Mucosa of stomach (tissue), 1 donor: ENCODE data around the gene CPXM1.
A peak's percentile ranks its signal among the peaks of the same experiment; 100 is the strongest.

Experiments
- H3K27me3 ChIP-seq: one replicate; pipeline ENCODE4 v1.7.0; 2013; ENCODE audit warnings: mild to moderate bottlenecking, low read length; ENCODE audit not compliant: control insufficient read depth, insufficient read depth
- H3K36me3 ChIP-seq: one replicate; pipeline ENCODE4 v1.7.0; 2013; ENCODE audit warnings: low read length; ENCODE audit not compliant: control insufficient read depth, insufficient read depth
- H3K4me1 ChIP-seq: one replicate; pipeline ENCODE4 v1.7.0; 2013; ENCODE audit warnings: mild to moderate bottlenecking, low read length; ENCODE audit not compliant: control insufficient read depth, insufficient read depth
- H3K4me3 ChIP-seq: one replicate; pipeline ENCODE4 v1.7.0; 2013; ENCODE audit warnings: low read length
- H3K9ac ChIP-seq: one replicate; pipeline ENCODE4 v1.7.0; 2013; ENCODE audit warnings: mild to moderate bottlenecking, low read length, moderate library complexity
- H3K9me3 ChIP-seq: one replicate; pipeline ENCODE4 v1.7.0; 2013; ENCODE audit warnings: mild to moderate bottlenecking, low read length, moderate library complexity; ENCODE audit not compliant: control insufficient read depth
- donor health status: Pancreatic carcinoma.

CPXM1 gene

DNA sequence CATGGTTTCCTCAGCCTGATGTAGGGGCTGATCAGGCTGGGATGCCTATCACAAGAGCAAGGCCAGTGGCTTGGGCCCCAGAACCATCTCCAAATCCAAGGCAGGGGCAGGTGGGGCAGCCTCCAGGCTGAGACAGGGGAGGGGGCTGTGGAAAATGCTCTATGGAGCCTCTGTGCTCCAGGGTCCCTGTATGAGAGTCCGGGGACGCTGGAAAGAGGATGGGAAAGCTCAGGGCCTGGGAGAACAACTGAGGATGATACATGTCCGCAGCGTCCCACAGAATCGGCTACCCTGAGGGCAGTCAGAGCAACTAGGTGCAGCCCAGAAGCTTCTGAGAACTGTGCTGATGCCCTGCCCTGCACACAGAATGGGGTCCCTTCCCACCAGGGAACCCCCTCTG, 43.4 kb downstream of the CPXM1 start:
- H3K4me1 ChIP-seq: peaks cover 15% of the 10 kb centered on the region
- no peaks in the 10 kb centered on the region for H3K36me3 ChIP-seq
- H3K4me3 ChIP-seq: no peak overlapping the region
- H3K9me3 ChIP-seq: no peaks in the 10 kb centered on the region
- peaks cover 40% of the 10 kb centered on the region for H3K27me3 ChIP-seq
- no peak overlapping the region for H3K9ac ChIP-seq

DNA sequence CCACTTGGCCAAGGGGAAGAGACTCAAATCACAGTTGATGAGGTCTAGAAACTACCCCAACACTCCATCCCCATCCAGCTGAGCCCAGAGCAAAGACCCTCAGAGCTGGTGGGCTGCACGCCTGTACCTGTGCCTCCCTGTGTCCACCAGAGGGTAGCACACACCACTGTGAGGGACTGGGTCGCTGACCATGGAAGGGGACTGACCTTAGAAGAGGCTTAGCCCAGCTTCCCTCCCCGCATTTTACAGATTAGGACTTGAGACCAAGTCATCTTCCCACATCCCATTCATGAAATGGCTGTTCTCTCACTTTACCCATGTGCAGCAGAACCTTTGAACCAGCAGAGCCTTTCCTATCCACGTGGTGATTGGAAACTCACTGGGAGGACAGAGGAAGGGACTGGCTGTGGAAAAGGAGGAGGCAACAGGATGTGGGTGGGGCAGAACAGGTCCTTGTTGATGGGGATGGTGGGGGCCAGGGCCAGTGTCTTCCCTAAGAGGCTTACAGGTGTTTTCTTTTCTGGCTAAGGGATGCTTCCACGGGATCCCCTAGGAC, 44.3 kb downstream of the CPXM1 start:
- Histone ChIP-seq H3K9ac (no peak overlapping the region), H3K27me3 (peaks cover 40% of the 10 kb centered on the region), H3K4me1 (peaks cover 17% of the 10 kb centered on the region), H3K9me3 (no peaks in the 10 kb centered on the region), H3K4me3 (no peak overlapping the region), H3K36me3 (no peaks in the 10 kb centered on the region)

DNA sequence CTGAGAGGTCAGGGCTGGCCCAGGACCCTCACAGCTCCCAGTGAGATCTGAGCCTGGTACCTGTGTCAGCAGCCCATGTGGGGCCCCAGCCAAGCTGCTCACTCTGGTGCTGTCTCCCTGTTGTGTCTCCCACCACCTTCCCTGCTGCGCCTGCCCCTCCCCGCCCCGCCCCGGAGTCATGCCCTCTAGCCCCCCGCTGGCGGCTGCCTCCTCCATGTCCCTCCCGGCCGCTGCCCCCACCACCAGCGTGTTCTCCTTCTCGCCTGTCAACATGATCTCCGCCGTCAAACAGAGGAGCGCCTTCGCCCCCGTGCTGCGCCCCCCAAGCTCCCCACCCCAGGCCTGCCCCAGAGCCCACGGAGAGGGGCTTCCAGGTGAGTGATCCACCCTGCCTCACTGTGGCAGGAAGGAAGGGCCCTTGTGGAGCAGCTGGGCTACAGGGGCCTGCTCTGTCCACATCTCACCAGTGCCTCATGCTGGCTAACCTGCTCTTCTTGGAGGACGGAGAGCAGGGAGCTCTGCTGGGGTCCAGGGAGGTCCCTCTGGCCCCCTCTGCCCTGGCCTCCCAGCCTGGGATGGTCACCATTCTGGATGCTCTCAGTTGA, 44.9 kb downstream of the CPXM1 start:
- Histone ChIP-seq H3K9me3 (no peaks in the 10 kb centered on the region), H3K9ac (no peak overlapping the region), H3K4me3 (no peak overlapping the region), H3K4me1 (peaks cover 23% of the 10 kb centered on the region), H3K36me3 (no peaks in the 10 kb centered on the region), H3K27me3 (peaks cover 40% of the 10 kb centered on the region)

DNA sequence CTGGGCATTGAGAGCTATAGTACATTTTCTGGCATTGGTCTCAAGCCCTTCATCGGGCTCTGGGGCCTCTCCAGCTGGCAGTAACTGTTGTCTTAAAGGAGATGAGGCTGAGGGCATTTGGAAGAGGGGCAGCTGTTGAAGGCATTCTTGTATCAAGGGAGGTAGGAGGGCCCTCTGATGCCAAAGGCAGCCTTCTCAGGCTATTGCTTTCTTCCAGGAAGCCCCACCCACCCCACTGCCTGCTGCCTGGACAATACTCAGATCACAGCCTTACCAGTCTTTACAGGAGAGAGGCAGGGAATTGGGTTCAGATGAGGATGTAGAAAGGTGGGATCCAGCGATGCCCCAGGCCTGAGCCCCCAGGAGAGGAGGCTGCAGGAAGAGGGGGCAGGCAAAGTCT, 46.0 kb downstream of the CPXM1 start:
- peaks cover 26% of the 10 kb centered on the region for H3K4me1 ChIP-seq
- H3K9ac ChIP-seq: no peak overlapping the region
- H3K9me3 ChIP-seq: no peaks in the 10 kb centered on the region
- no peak overlapping the region for H3K4me3 ChIP-seq
- peaks cover 40% of the 10 kb centered on the region for H3K27me3 ChIP-seq
- no peaks in the 10 kb centered on the region for H3K36me3 ChIP-seq

GRCh38 chr20:2753461-2754040, 46.9 kb downstream of the CPXM1 start:
- peaks cover 26% of the 10 kb centered on the region for H3K4me1 ChIP-seq
- peaks cover 33% of the 10 kb centered on the region for H3K27me3 ChIP-seq
- no peak overlapping the region for H3K9ac ChIP-seq
- H3K9me3 ChIP-seq: no peaks in the 10 kb centered on the region
- no peak overlapping the region for H3K4me3 ChIP-seq
- H3K36me3 ChIP-seq: no peaks in the 10 kb centered on the region

DNA sequence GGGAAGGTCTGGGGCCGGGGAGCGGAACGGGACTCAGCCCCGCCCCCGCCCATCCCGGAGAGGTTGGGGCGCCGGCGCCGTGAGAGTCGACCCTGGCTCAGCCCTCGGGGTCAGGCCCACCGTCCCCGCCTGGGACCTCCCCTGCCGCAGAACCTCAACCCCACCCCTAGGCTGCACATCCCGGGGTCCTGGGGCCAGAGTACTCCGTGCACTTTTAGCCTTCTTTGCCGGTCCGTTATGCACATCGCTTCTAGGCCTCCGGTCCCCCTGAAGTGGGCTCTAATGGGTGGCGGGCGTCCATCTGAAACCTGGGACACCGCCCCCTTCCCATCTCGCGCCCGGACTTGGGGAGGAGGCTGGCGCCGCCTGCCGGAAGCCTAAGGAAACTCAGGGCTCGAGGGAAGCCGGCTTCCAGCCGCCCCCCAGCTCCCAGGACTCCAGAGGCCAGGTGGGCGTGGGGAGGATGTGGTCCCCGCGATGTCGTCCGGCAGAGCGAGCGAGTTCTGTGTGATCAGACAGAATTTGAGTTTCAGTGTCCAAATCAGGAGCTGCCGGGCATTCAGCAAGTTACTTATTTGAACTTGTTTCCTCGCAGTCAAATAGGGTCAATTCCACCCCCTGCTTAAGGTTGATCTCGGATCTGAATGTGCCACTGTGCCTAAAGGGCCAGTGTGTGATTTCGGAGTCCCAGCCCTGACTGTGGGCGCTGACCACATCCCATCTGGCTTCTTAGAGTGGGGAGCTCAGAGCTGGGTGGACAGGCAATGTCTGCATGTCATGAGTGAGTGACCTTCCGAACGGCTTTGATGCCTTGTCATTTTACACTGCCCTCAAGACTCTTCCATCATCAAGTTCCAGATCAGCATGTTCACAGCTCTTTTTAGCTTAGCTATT, 47.6 kb downstream of the CPXM1 start:
- Histone ChIP-seq H3K4me1 (peaks cover 26% of the 10 kb centered on the region), H3K9me3 (no peaks in the 10 kb centered on the region), H3K4me3 (no peak overlapping the region), H3K9ac (no peak overlapping the region), H3K36me3 (no peaks in the 10 kb centered on the region), H3K27me3 (peaks cover 31% of the 10 kb centered on the region)

- H3K9me3 ChIP-seq: no peaks in the 10 kb centered on the region
- H3K4me1 ChIP-seq: peaks cover 26% of the 10 kb centered on the region
- H3K36me3 ChIP-seq: no peaks in the 10 kb centered on the region
- peak overlapping the region; percentile 27 for H3K9ac ChIP-seq
- no peak overlapping the region for H3K4me3 ChIP-seq
- peaks cover 31% of the 10 kb centered on the region for H3K27me3 ChIP-seq
These were observed 48.4 kb downstream of the CPXM1 start for GRCh38 chr20:2751878-2752566.

DNA sequence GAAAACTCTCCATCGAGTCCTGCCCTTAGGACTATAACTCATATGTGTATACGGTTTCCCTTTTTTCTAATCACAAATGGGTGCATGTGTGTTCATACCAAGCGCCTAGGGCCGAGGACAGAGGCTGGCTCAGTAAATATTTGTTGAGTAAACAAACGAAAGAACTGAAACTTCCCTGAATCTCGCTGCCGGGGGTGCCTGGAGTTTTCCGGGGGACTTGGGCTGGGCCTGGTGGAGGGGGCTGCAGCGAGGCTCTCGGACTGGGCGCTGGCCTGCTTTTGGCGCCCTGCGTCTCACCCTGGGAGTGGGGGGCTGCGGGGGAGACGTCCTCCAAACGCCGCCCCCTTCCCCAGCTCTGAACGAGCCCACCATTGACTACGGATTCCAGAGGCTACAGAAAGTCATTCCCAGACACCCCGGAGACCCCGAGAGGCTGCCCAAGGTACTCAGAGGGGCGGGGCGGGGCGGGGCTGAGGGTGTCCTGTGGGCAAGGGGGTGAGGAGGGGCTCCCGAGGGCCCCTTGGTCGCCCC, 49.0 kb downstream of the CPXM1 start:
- Histone ChIP-seq H3K4me3 (no peak overlapping the region), H3K9me3 (no peaks in the 10 kb centered on the region), H3K27me3 (peaks cover 31% of the 10 kb centered on the region), H3K9ac (peak overlapping the region; percentile 45), H3K36me3 (no peaks in the 10 kb centered on the region), H3K4me1 (peaks cover 31% of the 10 kb centered on the region)

- H3K27me3 ChIP-seq: peaks cover 26% of the 10 kb centered on the region
- peaks cover 31% of the 10 kb centered on the region for H3K4me1 ChIP-seq
- no peaks in the 10 kb centered on the region for H3K36me3 ChIP-seq
- no peak overlapping the region for H3K4me3 ChIP-seq
- no peaks in the 10 kb centered on the region for H3K9me3 ChIP-seq
- H3K9ac ChIP-seq: peak overlapping the region; percentile 45
These were observed 49.8 kb downstream of the CPXM1 start for GRCh38 chr20:2750491-2751251.

DNA sequence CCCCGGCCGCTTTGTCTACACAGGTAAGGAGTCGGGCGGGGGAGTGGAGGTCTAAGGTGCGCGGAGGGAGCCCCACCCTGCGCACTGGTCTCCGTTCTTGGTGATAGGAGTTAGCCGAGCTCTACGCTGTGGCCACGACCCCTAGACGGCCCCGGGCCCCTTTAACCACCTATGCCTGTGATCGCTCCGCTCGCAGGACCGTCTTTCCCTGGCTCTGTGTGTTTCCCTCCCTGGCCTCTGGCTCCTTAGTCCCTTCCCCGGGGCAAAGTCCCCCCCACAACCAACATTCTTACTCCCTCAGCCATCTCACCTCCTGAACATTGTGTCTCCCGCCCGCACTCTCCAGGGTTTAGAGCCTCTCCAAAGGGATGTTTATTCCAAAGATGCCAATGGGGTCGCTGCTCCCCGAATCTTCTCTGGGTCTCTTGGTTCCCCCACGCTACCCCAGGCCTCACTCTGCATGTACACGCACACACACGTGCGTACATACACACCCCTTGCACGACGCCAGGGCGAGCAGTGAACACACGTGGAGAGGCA, 50.4 kb downstream of the CPXM1 start:
- Histone ChIP-seq H3K9me3 (no peaks in the 10 kb centered on the region), H3K36me3 (no peaks in the 10 kb centered on the region), H3K9ac (peak overlapping the region; percentile 17), H3K27me3 (peaks cover 24% of the 10 kb centered on the region), H3K4me3 (no peak overlapping the region), H3K4me1 (peaks cover 31% of the 10 kb centered on the region)
